ENCODE results near the gene DCC.

- TF ChIP-seq MAX (CRISPR knock-in tag; IDR thresholded peaks at IDR 0.05) (no peak), CTCF (IDR thresholded peaks at IDR 0.05) (no peak), USF2 (CRISPR knock-in tag; IDR thresholded peaks at IDR 0.05) (no peak), ZNF423 (CRISPR knock-in tag; IDR thresholded peaks at IDR 0.05) (no peak), CDX4 (CRISPR knock-in tag; IDR thresholded peaks at IDR 0.05; ENCODE audit: borderline replicate concordance) (no peak), AFF4 (CRISPR knock-in tag; IDR thresholded peaks at IDR 0.05; ENCODE audit: borderline replicate concordance) (no peak), ATF2 (CRISPR knock-in tag; IDR thresholded peaks at IDR 0.05; ENCODE audit: borderline replicate concordance, low read depth) (no peak), STAT6 (CRISPR knock-in tag; conservative IDR thresholded peaks at IDR 0.05; ENCODE audit: low read depth) (no peak), HMGXB4 (CRISPR knock-in tag; IDR thresholded peaks at IDR 0.05) (no peak), ATF1 (CRISPR knock-in tag; IDR thresholded peaks at IDR 0.05) (no peak), E2F1 (CRISPR knock-in tag; IDR thresholded peaks at IDR 0.05) (no peak), NFE2L1 (CRISPR knock-in tag; IDR thresholded peaks at IDR 0.05) (no peak), CREM (CRISPR knock-in tag; IDR thresholded peaks at IDR 0.05) (no peak)
Observed at GRCh38 chr18:52541056-52541455, 201.1 kb downstream of the DCC start.
